Measurements from ENCODE around the gene YBEY.

The YBEY gene

DNA sequence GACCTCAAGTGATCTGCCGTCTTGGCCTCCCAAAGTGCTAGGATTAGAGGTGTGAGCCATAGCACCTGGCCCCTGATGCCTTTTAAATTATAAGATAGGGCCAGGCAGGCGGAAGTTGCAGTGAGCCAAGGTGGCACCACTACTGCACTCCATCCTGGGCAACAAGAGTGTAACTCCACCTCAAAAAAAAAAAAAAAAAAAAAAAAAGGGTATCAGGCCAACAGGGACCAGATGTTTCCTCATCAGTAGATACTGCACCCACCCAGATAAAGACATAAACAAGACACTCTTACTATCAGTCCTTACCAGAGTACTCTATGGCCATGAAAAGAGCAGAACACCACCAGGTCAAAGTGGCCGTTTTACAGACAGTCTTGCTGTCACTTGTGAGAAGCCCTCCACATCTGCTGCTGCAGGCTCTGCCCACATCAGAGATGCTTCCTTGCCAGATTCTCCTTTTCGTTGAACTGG, 34.2 kb downstream of the YBEY start:
- TF ChIP-seq, protein P1, sequence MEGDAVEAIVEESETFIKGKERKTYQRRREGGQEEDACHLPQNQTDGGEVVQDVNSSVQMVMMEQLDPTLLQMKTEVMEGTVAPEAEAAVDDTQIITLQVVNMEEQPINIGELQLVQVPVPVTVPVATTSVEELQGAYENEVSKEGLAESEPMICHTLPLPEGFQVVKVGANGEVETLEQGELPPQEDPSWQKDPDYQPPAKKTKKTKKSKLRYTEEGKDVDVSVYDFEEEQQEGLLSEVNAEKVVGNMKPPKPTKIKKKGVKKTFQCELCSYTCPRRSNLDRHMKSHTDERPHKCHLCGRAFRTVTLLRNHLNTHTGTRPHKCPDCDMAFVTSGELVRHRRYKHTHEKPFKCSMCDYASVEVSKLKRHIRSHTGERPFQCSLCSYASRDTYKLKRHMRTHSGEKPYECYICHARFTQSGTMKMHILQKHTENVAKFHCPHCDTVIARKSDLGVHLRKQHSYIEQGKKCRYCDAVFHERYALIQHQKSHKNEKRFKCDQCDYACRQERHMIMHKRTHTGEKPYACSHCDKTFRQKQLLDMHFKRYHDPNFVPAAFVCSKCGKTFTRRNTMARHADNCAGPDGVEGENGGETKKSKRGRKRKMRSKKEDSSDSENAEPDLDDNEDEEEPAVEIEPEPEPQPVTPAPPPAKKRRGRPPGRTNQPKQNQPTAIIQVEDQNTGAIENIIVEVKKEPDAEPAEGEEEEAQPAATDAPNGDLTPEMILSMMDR (IDR thresholded peaks at IDR 0.05; ENCODE audit: insufficient read depth, low read depth, low read length, missing control alignments), result no peak
- H3K4me3 ChIP-seq (ENCODE audit: low read depth, low read length), result no peak overlapping the region
- no peak for DNase-seq (ENCODE audit: low read depth)

DNA sequence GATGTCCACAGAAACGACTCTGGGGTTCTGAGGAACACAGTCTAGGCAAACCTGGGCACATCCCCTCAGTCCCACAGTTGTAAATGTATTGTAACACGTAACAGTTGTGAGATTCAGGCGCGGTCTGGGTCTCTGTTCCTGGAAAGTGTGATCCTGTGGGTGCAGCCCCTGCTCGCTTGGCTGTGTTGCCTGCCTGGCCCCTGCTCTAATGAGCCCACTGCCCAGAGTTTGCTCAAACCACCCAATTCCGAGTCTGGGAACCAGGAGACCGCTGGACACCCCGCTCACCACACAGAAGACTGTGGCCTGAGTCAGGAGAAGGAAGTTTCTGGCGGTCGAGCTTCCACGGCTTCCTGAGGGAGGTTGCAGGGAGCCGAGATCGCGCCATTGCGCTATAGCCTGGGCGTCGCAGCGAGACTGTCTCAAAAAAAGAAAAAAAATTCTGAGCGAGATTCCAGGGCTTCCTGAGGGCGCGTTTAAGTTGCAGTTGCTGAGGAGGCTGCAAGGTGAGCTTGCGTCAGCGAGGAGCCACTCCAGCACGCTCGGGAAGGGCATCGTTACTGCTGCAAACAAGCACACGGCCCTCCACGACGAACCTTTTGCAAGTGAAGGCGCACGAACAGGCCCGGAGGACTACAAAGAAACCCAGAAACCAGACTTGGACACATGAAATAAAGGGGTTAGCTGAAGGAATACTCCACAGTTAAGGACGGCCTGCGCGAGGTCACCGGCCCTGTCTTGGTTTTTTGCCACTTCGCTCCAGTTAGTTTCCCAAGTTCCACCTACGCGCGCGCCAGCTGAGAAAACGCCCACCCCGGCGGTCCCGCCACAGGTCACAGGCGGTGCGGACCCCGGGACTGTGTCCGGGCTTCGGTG, 36.4 kb downstream of the YBEY start:
- H3K4me3 ChIP-seq (ENCODE audit: low read depth, low read length), result peak overlapping the region; percentile 81
- DNase-seq (ENCODE audit: low read depth), result peak; percentile 48
- TF ChIP-seq, protein P1 (IDR thresholded peaks at IDR 0.05; ENCODE audit: insufficient read depth, low read depth, low read length, missing control alignments), result no peak

DNA sequence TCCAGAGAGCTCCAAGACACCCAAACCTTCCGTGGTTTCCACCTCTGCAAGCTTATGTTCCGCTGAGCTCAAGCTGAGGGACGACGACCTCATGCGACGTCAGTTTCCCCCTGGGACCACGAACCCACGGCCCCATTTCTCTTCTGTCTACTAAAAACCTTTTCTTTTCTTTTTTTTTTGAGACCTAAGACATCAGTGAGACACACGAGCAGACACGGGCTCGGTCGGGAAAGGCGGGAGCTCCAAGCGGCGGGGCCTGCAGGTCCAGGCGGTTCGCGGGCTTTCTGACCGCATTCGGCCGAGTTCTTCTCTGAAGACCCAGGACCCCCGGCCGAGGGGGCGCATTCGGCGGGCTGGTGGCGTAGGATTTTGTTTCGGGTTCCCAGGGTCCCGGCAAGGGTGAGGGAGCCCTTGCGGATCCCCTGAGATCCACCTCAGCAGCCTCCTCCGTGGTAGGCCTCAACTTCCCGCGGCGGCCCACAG, 37.1 kb downstream of the YBEY start:
- TF ChIP-seq, protein P1 (IDR thresholded peaks at IDR 0.05; ENCODE audit: insufficient read depth, low read depth, low read length, missing control alignments), result no peak
- peak; percentile 35 for DNase-seq (ENCODE audit: low read depth)
- peak overlapping the region; percentile 81 for H3K4me3 ChIP-seq (ENCODE audit: low read depth, low read length)

GRCh38 chr21:46323710-46324389, 37.7 kb downstream of the YBEY start, which contains the start of the genes C21orf58 and PCNT:
C21orf58 (minus strand) TSS chr21:46323870; CDS start chr21:46322738, 1,132 bp downstream.
PCNT (plus strand) TSS chr21:46324156; CDS start chr21:46324229, 73 bp downstream.
- peak within 1 kb of the TSS; percentile 96 for H3K4me3 ChIP-seq (ENCODE audit: low read depth, low read length)
- TF ChIP-seq, protein P1 (IDR thresholded peaks at IDR 0.05; ENCODE audit: insufficient read depth, low read depth, low read length, missing control alignments), result no peak
- DNase-seq (ENCODE audit: low read depth), result peak; percentile 99

GRCh38 chr21:46324390-46325072, 38.4 kb downstream of the YBEY start:
- H3K4me3 ChIP-seq (ENCODE audit: low read depth, low read length), result peak overlapping the region; percentile 96
- peak; percentile 93 for DNase-seq (ENCODE audit: low read depth)
- TF ChIP-seq, protein P1 (IDR thresholded peaks at IDR 0.05; ENCODE audit: insufficient read depth, low read depth, low read length, missing control alignments), result peak; percentile 29
